HEK293T (cell line): Measurements from ENCODE around the gene ZNF311.

ENCODE experiments used
- ARNT ChIP-seq: fragments of 450-650 bp; IDR thresholded peaks from 2 replicates; pipeline ENCODE4 v1.6.1; 2017; ENCODE audit warnings: mild to moderate bottlenecking
- BHLHE40 ChIP-seq: fragments of 450-650 bp; IDR thresholded peaks from 2 replicates; pipeline ENCODE4 v1.6.1; 2016; ENCODE audit warnings: mild to moderate bottlenecking, moderate library complexity, borderline replicate concordance
- HDGF ChIP-seq: fragments of 450-650 bp; IDR thresholded peaks from 2 replicates; pipeline ENCODE4 v1.6.1; 2017; ENCODE audit warnings: antibody characterized with exemption, borderline replicate concordance
- LEF1 ChIP-seq: fragments of 450-650 bp; IDR thresholded peaks from 2 replicates; pipeline ENCODE4 v1.6.1; 2017; ENCODE audit warnings: mild to moderate bottlenecking, borderline replicate concordance
- NFRKB ChIP-seq: fragments of 450-650 bp; IDR thresholded peaks from 2 replicates; pipeline ENCODE4 v1.6.1; 2016; ENCODE audit warnings: mild to moderate bottlenecking, moderate library complexity
- SP1 ChIP-seq: fragments of 450-650 bp; IDR thresholded peaks from 2 replicates; pipeline ENCODE4 v1.6.1; 2017
- TARDBP ChIP-seq: fragments of 450-650 bp; IDR thresholded peaks from 2 replicates; pipeline ENCODE4 v1.6.1; 2016
- ZNF384 ChIP-seq: fragments of 450-650 bp; IDR thresholded peaks from 2 replicates; pipeline ENCODE4 v1.6.1; 2016

DNA sequence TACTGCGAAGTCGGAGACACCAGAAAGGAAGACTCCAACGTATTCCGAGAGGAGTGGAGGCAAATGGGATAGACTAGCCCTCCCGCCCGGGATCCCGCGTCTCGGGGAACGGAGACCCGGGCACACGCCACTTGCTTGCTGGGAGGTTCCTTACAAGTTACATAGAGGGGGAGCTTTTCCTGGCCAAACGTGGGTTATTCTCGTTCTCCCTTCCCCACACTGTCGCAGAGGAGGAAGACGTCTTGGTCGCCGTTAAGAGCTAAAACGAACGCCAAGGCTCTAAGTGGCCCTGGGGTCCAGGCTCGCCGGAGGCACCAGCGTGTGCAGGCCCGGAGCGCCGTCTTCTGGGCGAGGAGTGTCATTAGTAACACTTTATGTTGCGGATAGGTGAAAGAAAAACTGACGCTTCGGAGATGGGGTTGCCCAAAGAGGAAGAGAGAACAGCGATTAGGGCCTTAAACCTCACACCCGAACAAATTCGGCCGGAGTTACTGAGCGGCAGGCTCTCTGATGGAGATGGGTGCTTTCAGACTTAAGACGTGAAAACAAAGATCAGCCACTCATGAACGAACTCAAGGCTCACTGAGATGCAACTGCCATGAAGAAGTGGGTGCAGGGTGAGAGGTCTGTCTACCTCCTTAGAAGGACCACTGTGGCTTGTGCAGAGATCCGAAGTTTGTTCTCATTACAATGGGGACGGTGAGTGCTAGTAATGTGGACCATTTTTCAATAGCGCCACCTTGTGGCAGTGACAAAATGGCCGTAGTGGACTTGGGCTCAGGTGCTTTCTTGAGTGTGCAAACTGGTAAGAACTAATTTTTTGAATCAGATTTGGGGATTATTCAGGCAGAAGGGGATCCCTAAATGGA is 11.7 kb upstream of the ZNF311 start:
- TF ChIP-seq ARNT = no peak
- no peak for TF ChIP-seq SP1
- no peak for TF ChIP-seq LEF1
- no peak for TF ChIP-seq TARDBP
- TF ChIP-seq NFRKB = no peak
- TF ChIP-seq ZNF384 = no peak
- no peak for TF ChIP-seq BHLHE40
- TF ChIP-seq HDGF = no peak
